ENCODE data around the gene MPHOSPH9. TPM values are rescaled to one million over a fixed set of nuclear protein-coding genes. Genes with fewer than 3 reads are reported as not detected.
"Not testable (repeated sequence)": the region's sequence is repeated elsewhere in the genome, so short reads cannot be mapped to it uniquely, and the experiment has no call there.

Gene MPHOSPH9
- total RNA-seq, 1 experiment from 2014 or later: 47.5 TPM

DNA sequence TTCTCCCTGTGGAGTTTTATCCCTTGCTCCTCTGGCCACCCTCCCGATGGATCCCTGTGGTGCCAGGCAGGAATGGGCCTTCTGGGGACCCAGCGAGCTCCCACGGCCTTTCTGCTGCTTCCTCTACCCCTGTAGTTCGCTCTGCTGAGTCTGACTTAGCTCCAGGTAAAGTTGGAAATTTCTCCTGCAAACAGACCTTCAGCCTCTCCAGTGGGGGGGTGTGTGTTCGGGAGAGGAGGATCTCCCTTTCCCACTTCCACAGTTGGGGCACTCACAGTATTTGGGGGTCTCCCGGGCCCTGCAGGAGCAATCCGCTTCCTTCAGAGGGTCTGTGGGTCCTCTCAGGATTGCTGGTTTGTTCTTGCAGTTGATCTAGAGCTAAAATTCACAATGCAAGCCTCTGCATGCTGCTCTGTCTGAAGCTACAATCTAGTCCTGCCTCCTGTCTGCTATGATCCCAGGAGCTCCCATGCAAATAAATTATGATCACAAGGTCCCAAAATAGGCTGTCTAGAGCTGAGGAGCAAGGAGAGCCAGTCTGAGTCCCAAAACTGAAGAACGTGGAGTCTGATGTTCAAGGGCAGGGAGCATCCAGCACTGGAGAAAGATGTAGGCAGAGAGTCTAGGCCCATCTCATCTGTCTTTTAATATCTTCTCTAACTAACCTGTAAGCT lies 18.6 kb upstream of the MPHOSPH9 start:
- H3K36me3 Mint-ChIP-seq: peaks cover 61% of the 10 kb centered on the region
- H3K27me3 Mint-ChIP-seq (ENCODE audit: low read depth): no peaks in the 10 kb centered on the region
- DNase-seq (ENCODE audit: low spot score) (no peak), ATAC-seq (no peak)
- ChIA-PET POLR2A (interaction anchor here (0.9 kb wide), 1 partner anchor 19 kb away, joined by 4 read pairs; the partner anchor contains the start of gene MPHOSPH9), CTCF (interaction anchor here (0.8 to 2.1 kb wide), 5 partner anchors 10 to 330 kb away, joined by 3 to 8 read pairs (median 3); partner anchors contain the start of genes MPHOSPH9 and SBNO1)
- H3K27ac Mint-ChIP-seq: 0 out of 2 replicates have a peak overlapping the region, but pooled peaks have one; percentile 74
- no peak overlapping the region for H3K4me3 Mint-ChIP-seq
- peaks cover 14% of the 10 kb centered on the region for H3K4me1 Mint-ChIP-seq
- peaks cover 30% of the 10 kb centered on the region for H3K9me3 Mint-ChIP-seq
- TF ChIP-seq ETV6 (CRISPR knock-in tag; IDR thresholded peaks at IDR 0.05): no peak
- TF ChIP-seq, protein P1, sequence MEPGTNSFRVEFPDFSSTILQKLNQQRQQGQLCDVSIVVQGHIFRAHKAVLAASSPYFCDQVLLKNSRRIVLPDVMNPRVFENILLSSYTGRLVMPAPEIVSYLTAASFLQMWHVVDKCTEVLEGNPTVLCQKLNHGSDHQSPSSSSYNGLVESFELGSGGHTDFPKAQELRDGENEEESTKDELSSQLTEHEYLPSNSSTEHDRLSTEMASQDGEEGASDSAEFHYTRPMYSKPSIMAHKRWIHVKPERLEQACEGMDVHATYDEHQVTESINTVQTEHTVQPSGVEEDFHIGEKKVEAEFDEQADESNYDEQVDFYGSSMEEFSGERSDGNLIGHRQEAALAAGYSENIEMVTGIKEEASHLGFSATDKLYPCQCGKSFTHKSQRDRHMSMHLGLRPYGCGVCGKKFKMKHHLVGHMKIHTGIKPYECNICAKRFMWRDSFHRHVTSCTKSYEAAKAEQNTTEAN (CRISPR knock-in tag; IDR thresholded peaks at IDR 0.05): no peak

DNA sequence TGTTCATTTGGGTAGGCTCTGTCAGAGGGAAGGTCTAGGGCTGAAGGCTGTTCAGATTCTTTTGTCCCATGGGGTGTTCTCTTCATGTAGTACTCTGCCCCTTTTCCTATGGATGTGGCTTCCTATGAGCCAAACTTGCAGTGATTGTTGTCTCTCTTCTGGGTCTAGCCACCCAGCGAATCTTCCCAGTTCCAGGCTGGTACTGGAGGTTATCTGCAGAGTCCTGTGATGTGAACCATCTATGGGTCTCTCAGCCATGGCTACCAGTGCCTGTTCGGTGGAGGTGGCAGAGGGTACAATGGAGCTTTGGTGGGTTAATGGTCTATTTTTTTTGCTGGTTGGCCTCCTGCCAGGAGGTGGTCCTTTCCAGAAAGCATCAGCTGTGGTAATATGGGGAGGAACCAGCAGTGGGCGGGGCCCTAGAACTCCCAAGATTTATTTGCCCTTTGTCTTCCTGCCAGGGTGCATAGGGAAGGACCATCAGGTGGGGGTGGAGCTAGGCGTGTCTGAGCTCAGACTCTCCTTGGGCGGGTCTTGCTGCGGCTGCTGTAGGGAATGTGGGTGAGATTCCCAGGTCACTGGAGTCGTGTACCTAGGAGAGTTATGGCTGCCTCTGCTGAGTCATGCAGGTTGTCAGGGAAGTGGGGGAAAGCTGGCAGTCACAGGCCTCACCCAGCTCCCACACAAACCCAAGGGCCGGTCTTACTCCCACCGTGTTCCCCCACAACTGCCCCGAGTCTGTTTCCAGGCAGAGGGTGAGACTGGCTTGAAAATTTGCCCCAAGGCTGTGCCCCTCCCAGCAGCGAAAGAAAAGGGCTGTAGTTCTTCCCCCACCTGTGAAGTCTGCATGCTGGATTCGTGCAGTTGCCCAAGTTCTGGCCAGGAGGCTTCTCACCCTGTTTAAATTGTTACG lies 17.8 kb upstream of the MPHOSPH9 start:
- Mint-ChIP-seq H3K4me3 (no peak overlapping the region), H3K4me1 (peaks cover 14% of the 10 kb centered on the region), H3K27ac (peak overlapping the region; percentile 74), H3K27me3 (ENCODE audit: low read depth) (no peaks in the 10 kb centered on the region), H3K9me3 (peaks cover 30% of the 10 kb centered on the region), H3K36me3 (peaks cover 61% of the 10 kb centered on the region)
- TF ChIP-seq NFE2L1 (CRISPR knock-in tag; IDR thresholded peaks at IDR 0.05) (0 out of 2 replicates have a peak, but pooled peaks have one; percentile 57), MYBL2 (CRISPR knock-in tag; IDR thresholded peaks at IDR 0.05) (no peak)
- peak; percentile 65 for ATAC-seq
- peak; percentile 31 for DNase-seq (ENCODE audit: low spot score)
- ChIA-PET POLR2A (interaction anchor here (0.9 kb wide), 1 partner anchor 18 kb away, joined by 4 read pairs; the partner anchor contains the start of gene MPHOSPH9), CTCF (interaction anchor here (0.6 to 2.1 kb wide), 5 partner anchors 13 to 331 kb away, joined by 3 to 8 read pairs (median 3); partner anchors contain the start of genes MPHOSPH9 and SBNO1)

DNA sequence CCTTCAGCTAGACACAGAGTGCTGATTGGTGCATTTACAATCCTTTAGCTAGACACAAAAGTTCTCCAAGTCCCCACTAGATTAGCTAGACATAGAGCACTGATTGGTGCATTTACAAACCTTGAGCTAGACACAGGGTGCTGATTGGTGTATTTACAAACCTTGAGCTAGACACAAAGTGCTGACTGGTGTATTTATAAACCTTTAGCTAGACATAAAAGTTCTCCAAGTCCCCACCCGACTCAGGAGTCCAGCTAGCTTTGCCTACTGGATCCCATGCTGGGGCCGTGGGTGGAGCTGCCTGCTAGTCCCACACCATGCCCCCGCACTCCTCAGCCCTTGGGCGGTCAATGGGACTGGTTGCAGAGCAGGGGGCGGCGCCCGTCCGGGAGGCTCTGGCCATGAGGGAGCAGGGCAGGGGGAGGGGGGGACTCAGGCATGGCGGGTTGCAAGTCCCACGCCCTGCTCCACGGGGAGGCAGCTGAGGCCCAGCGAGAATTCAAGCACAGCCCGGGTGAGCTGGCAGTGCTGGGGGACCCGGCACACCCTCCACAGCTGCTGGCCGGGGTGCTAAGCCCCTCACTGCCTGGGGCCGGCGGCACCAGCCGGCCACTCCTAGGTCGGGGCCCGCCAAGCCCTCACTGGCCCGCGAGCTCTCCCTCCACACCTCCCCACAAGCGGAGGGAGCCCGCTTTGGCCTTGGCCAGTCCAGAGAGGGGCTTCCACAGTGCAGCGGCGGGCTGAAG lies 16.2 kb upstream of the MPHOSPH9 start:
- H3K4me1 Mint-ChIP-seq: peaks cover 14% of the 10 kb centered on the region
- ATAC-seq; H3K27me3 Mint-ChIP-seq (ENCODE audit: low read depth); POLR2A ChIA-PET; DNase-seq (ENCODE audit: low spot score); H3K4me3 Mint-ChIP-seq; H3K27ac Mint-ChIP-seq: not testable (repeated sequence)
- H3K9me3 Mint-ChIP-seq: peaks cover 30% of the 10 kb centered on the region
- peaks cover 61% of the 10 kb centered on the region for H3K36me3 Mint-ChIP-seq
- CTCF ChIA-PET: interaction anchor here (2.3 kb wide), 1 partner anchor 11 kb away, joined by 8 read pairs; no protein-coding TSS in a partner anchor

DNA sequence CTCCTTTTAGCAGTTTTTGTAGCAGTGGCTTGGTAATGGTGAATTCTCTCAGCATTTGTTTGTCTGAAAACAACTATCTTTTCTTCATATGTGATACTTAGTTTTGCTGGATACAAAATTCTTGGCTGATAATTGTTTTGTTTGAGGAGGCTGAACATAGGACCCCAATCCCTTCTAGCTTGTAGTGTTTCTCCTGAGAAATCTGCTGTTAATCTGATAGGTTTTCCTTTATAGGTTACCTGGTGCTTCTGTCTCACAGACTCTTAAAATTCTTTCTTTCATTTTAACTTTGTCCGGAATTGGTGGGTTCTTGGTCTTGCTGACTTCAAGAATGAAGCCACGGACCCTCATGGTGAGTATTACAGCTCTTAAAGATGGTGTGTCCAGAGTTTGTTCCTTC lies 15.2 kb upstream of the MPHOSPH9 start:
- H3K4me3 Mint-ChIP-seq; DNase-seq (ENCODE audit: low spot score); POLR2A ChIA-PET; H3K27me3 Mint-ChIP-seq (ENCODE audit: low read depth); ATAC-seq; H3K27ac Mint-ChIP-seq: not testable (repeated sequence)
- H3K9me3 Mint-ChIP-seq: peaks cover 30% of the 10 kb centered on the region
- peaks cover 14% of the 10 kb centered on the region for H3K4me1 Mint-ChIP-seq
- TF ChIP-seq ZNF317 (CRISPR knock-in tag; IDR thresholded peaks at IDR 0.05; ENCODE audit: borderline replicate concordance, low read depth): peak; percentile 75
- CTCF ChIA-PET: interaction anchor here (1.3 to 2.3 kb wide), 2 partner anchors 10 to 17 kb away, joined by 3 to 8 read pairs; no protein-coding TSS in a partner anchor
- H3K36me3 Mint-ChIP-seq: peaks cover 55% of the 10 kb centered on the region

DNA sequence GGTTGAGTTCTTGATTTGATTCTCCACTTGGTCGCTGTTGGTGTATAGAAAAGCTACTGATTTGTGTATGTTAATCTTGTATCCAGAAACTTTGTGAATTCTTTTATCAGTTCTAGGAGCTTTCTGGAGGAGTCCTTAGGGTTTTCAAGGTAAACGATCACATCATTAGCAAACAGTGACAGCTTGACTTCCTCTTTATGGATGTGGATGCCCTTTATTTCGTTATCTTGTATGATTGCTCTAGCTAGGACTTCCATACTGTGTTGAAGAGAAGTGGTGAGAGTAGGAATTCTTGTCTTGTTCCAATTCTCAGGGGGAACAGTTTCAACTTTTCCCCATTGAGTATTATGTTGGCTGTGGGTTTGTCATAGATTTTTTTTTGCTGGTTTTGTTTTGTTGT lies 12.7 kb upstream of the MPHOSPH9 start:
- ATAC-seq (no peak), DNase-seq (ENCODE audit: low spot score) (no peak)
- Mint-ChIP-seq H3K27ac (no peak overlapping the region; the same call in 1 of the 2 replicates), H3K27me3 (ENCODE audit: low read depth) (no peaks in the 10 kb centered on the region), H3K4me3 (no peak overlapping the region), H3K36me3 (peaks cover 57% of the 10 kb centered on the region), H3K9me3 (peaks cover 29% of the 10 kb centered on the region), H3K4me1 (peaks cover 5% of the 10 kb centered on the region)
- ChIA-PET POLR2A (no interaction called here), CTCF (no interaction called here)
- TF ChIP-seq ETV6 (CRISPR knock-in tag; IDR thresholded peaks at IDR 0.05) (no peak), CBFB (CRISPR knock-in tag; IDR thresholded peaks at IDR 0.05; ENCODE audit: low read depth) (no peak), ZNF219 (CRISPR knock-in tag; IDR thresholded peaks at IDR 0.05; ENCODE audit: borderline replicate concordance) (no peak), ZNF232 (CRISPR knock-in tag; IDR thresholded peaks at IDR 0.05) (no peak)
- TF ChIP-seq, protein P2, sequence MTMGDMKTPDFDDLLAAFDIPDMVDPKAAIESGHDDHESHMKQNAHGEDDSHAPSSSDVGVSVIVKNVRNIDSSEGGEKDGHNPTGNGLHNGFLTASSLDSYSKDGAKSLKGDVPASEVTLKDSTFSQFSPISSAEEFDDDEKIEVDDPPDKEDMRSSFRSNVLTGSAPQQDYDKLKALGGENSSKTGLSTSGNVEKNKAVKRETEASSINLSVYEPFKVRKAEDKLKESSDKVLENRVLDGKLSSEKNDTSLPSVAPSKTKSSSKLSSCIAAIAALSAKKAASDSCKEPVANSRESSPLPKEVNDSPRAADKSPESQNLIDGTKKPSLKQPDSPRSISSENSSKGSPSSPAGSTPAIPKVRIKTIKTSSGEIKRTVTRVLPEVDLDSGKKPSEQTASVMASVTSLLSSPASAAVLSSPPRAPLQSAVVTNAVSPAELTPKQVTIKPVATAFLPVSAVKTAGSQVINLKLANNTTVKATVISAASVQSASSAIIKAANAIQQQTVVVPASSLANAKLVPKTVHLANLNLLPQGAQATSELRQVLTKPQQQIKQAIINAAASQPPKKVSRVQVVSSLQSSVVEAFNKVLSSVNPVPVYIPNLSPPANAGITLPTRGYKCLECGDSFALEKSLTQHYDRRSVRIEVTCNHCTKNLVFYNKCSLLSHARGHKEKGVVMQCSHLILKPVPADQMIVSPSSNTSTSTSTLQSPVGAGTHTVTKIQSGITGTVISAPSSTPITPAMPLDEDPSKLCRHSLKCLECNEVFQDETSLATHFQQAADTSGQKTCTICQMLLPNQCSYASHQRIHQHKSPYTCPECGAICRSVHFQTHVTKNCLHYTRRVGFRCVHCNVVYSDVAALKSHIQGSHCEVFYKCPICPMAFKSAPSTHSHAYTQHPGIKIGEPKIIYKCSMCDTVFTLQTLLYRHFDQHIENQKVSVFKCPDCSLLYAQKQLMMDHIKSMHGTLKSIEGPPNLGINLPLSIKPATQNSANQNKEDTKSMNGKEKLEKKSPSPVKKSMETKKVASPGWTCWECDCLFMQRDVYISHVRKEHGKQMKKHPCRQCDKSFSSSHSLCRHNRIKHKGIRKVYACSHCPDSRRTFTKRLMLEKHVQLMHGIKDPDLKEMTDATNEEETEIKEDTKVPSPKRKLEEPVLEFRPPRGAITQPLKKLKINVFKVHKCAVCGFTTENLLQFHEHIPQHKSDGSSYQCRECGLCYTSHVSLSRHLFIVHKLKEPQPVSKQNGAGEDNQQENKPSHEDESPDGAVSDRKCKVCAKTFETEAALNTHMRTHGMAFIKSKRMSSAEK (CRISPR knock-in tag; IDR thresholded peaks at IDR 0.05; ENCODE audit: borderline replicate concordance): no peak
- TF ChIP-seq, protein P3, sequence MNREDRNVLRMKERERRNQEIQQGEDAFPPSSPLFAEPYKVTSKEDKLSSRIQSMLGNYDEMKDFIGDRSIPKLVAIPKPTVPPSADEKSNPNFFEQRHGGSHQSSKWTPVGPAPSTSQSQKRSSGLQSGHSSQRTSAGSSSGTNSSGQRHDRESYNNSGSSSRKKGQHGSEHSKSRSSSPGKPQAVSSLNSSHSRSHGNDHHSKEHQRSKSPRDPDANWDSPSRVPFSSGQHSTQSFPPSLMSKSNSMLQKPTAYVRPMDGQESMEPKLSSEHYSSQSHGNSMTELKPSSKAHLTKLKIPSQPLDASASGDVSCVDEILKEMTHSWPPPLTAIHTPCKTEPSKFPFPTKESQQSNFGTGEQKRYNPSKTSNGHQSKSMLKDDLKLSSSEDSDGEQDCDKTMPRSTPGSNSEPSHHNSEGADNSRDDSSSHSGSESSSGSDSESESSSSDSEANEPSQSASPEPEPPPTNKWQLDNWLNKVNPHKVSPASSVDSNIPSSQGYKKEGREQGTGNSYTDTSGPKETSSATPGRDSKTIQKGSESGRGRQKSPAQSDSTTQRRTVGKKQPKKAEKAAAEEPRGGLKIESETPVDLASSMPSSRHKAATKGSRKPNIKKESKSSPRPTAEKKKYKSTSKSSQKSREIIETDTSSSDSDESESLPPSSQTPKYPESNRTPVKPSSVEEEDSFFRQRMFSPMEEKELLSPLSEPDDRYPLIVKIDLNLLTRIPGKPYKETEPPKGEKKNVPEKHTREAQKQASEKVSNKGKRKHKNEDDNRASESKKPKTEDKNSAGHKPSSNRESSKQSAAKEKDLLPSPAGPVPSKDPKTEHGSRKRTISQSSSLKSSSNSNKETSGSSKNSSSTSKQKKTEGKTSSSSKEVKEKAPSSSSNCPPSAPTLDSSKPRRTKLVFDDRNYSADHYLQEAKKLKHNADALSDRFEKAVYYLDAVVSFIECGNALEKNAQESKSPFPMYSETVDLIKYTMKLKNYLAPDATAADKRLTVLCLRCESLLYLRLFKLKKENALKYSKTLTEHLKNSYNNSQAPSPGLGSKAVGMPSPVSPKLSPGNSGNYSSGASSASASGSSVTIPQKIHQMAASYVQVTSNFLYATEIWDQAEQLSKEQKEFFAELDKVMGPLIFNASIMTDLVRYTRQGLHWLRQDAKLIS (CRISPR knock-in tag; IDR thresholded peaks at IDR 0.05; ENCODE audit: borderline replicate concordance): no peak
